Gastrocnemius medialis (tissue), 4 donors: ENCODE measurements around the gene PPP1R14C. TPM values are rescaled to one million over a fixed set of nuclear protein-coding genes. Genes with fewer than 3 reads are reported as not detected.

Experiments used
- ATAC-seq, 2 donors: fragments of 150-250 bp; one replicate each; pipeline ENCODE4 v1.9.1; 2016
- DNase-seq, 2 donors: peaks; one replicate each; pipeline ENCODE4 v3.0.0-alpha.2; 2019
- H3K27ac ChIP-seq, 4 donors: fragments of 200-600 bp; sonication (generic); 1 replicate in 1 of 4; 2 replicates in 3 of 4; pipeline ENCODE4 v1.5.1; 2016 to 2018; ENCODE audit warnings: mild to moderate bottlenecking in 2 of 4, moderate library complexity in 1 of 4
- H3K27me3 ChIP-seq, 3 donors: fragments of 200-600 bp; sonication (generic) in 2 of 3; 1 replicate in 1 of 3; 2 replicates in 2 of 3; pipeline versions ENCODE4 v1.5.1 to v1.6.0; 2016 to 2019; ENCODE audit warnings: mild to moderate bottlenecking in 1 of 3, moderate library complexity in 1 of 3
- H3K36me3 ChIP-seq, 2 donors: fragments of 200-600 bp; sonication (generic) in 1 of 2; one replicate each; pipeline ENCODE4 v1.5.1; 2017 to 2018
- H3K4me1 ChIP-seq, 2 donors: fragments of 200-600 bp; sonication (generic) in 1 of 2; one replicate each; pipeline ENCODE4 v1.5.1; 2016 to 2017; ENCODE audit warnings: mild to moderate bottlenecking in 2 of 2
- H3K4me3 ChIP-seq, 4 donors: fragments of 200-600 bp; sonication (generic) in 3 of 4; 1 replicate in 1 of 4; 2 replicates in 3 of 4; pipeline ENCODE4 v1.5.1; 2016 to 2019; ENCODE audit warnings: mild to moderate bottlenecking in 2 of 4
- H3K9me3 ChIP-seq, 3 donors: fragments of 200-600 bp; sonication (generic) in 2 of 3; 1 replicate in 1 of 3; 2 replicates in 2 of 3; pipeline ENCODE4 v1.5.1; 2016 to 2019
- CTCF ChIP-seq, 5 experiments: fragments of 450-650 bp in 3 of 5; fragments of 200-600 bp in 2 of 5; sonication (generic) in 2 of 5; IDR thresholded peaks in 4 of 5; conservative IDR thresholded peaks in 1 of 5; 1 replicate in 4 of 5; 2 replicates in 1 of 5; pipeline ENCODE4 v1.5.1; 2016 to 2019; ENCODE audit warnings: antibody characterized with exemption in 5 of 5, mild to moderate bottlenecking in 3 of 5, moderate library complexity in 3 of 5
- POLR2A ChIP-seq, 2 donors: fragments of 450-650 bp; IDR thresholded peaks; one replicate each; pipeline ENCODE4 v1.6.1; 2017; ENCODE audit warnings: antibody characterized with exemption in 2 of 2, mild to moderate bottlenecking in 2 of 2, moderate library complexity in 2 of 2
- in situ Hi-C, 4 donors: fragments of 200-750 bp; cut with MboI; loops; one replicate each; pipeline versions ENCODE4 v1.15.0 to v1.8.0; 2017; ENCODE audit warnings: low sequenced_read_pairs in 4 of 4
- intact Hi-C: fragments of 100-400 bp; cut with DNase I; formaldehyde crosslinking; loops from one replicate; pipeline ENCODE4 v1.15.1; 2023; ENCODE audit warnings: low total_unique reads
- total RNA-seq, 4 donors: library from RNA; depleted of rRNA; stranded (reverse); fragments of >200 nt; gene quantifications; one replicate each; pipeline versions ENCODE4 v1.1.0 to v1.2.3, GENCODE V29; 2016

Gene PPP1R14C
- total RNA-seq, 4 donors from 2014 or later: 14.9 to 37.0 (median 21.7) TPM

- intact Hi-C loops: no loop called here
- Histone ChIP-seq H3K27ac (peak overlapping the region; percentile 9 to 57 (median 44)), H3K9me3 (no peaks in the 10 kb centered on the region), H3K4me1 (peaks cover 13 to 32% of the 10 kb centered on the region in 2 donors), H3K27me3 (no peaks in the 10 kb centered on the region), H3K4me3 (no peak overlapping the region), H3K36me3 (no peaks in the 10 kb centered on the region)
- peak; percentile 70 to 71 for ATAC-seq
- DNase-seq: no peak
- in situ Hi-C loops: no loop called here
- no peak for TF ChIP-seq CTCF (IDR thresholded peaks at IDR 0.05 in 4 of 5, conservative IDR thresholded peaks at IDR 0.05 in 1 of 5)
- TF ChIP-seq POLR2A (IDR thresholded peaks at IDR 0.05): no peak
Observed at GRCh38 chr6:150167479-150167873, 24.6 kb downstream of the PPP1R14C start.

- in situ Hi-C loops: no loop called here
- DNase-seq: no peak
- Histone ChIP-seq H3K27ac (peak overlapping the region in 1 of 4 donors; percentile 59), H3K4me1 (peaks cover 13 to 34% of the 10 kb centered on the region in 2 donors), H3K36me3 (no peaks in the 10 kb centered on the region), H3K9me3 (no peaks in the 10 kb centered on the region), H3K4me3 (no peak overlapping the region), H3K27me3 (no peaks in the 10 kb centered on the region)
- intact Hi-C loops: no loop called here
- ATAC-seq: no peak
- TF ChIP-seq CTCF (IDR thresholded peaks at IDR 0.05 in 4 of 5, conservative IDR thresholded peaks at IDR 0.05 in 1 of 5) (no peak), POLR2A (IDR thresholded peaks at IDR 0.05) (no peak)
Observed at GRCh38 chr6:150169181-150169580, 26.3 kb downstream of the PPP1R14C start.

DNA sequence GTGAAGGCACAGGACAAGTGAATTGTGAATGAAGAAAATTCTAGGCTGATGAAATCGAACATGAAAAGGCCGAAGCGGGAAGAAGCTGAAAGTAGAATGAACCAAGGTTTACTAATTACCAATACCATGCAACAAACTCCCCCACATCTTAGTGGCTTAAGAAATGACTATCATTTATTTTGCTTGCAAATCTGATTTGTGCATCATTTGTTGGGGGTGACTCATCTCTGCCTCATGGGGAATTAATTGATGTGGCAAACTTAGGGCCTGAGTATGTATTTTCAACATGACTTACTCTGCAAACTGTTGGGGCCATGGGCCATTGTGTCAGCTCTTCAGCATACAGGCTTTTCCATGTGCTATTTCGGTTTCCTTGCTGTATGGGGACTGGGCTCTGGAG, 26.8 kb downstream of the PPP1R14C start:
- DNase-seq (no peak), ATAC-seq (no peak)
- in situ Hi-C loops (no loop called here), intact Hi-C loops (no loop called here)
- H3K4me1 ChIP-seq: peaks cover 13 to 36% of the 10 kb centered on the region in 2 donors
- no peaks in the 10 kb centered on the region for H3K36me3 ChIP-seq
- peak overlapping the region in 1 of 4 donors; percentile 59 for H3K27ac ChIP-seq
- H3K4me3 ChIP-seq: no peak overlapping the region
- TF ChIP-seq CTCF (IDR thresholded peaks at IDR 0.05 in 4 of 5, conservative IDR thresholded peaks at IDR 0.05 in 1 of 5) (no peak), POLR2A (IDR thresholded peaks at IDR 0.05) (no peak)
- H3K9me3 ChIP-seq: no peaks in the 10 kb centered on the region
- no peaks in the 10 kb centered on the region for H3K27me3 ChIP-seq

- no peaks in the 10 kb centered on the region for H3K9me3 ChIP-seq
- H3K4me1 ChIP-seq: peaks cover 29 to 52% of the 10 kb centered on the region in 2 donors
- in situ Hi-C loops (no loop called here), intact Hi-C loops (no loop called here)
- H3K4me3 ChIP-seq: no peak overlapping the region
- DNase-seq (no peak), ATAC-seq (no peak)
- H3K27me3 ChIP-seq: no peaks in the 10 kb centered on the region
- no peak overlapping the region for H3K27ac ChIP-seq
- H3K36me3 ChIP-seq: no peaks in the 10 kb centered on the region
- no peak for TF ChIP-seq CTCF (IDR thresholded peaks at IDR 0.05 in 4 of 5, conservative IDR thresholded peaks at IDR 0.05 in 1 of 5)
- no peak for TF ChIP-seq POLR2A (IDR thresholded peaks at IDR 0.05)
Observed at GRCh38 chr6:150172929-150173328, 30.1 kb downstream of the PPP1R14C start.

DNA sequence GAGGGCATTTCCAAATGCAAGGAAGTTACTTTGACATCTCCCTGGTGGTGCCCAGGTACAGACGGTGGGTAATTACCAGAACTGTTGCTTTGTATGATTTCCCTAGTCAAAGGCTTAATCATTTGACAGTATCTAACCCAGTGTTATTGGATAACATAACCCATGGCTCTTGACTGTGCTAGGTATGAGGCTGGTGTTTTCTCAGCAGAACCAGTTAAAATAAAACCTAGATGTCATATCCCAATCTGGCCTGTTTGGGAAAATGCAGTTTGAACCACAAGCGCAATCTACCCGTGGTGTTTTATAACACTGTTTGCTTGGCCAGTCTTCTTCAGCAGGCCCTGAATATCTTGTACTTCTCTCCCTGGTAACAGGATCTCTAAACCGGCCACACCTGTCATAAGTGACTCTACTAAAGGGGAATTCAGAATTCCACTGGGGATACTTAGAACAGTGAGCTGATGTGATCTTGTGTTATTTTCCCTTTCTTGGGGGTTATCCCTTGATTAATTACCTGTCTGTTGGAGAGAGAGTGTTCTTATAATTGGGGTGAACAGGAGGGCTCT, 32.8 kb downstream of the PPP1R14C start:
- Histone ChIP-seq H3K4me1 (peaks cover 29 to 53% of the 10 kb centered on the region in 2 donors), H3K4me3 (no peak overlapping the region), H3K27me3 (no peaks in the 10 kb centered on the region), H3K27ac (peak overlapping the region; percentile 63 to 76 (median 68)), H3K9me3 (no peaks in the 10 kb centered on the region), H3K36me3 (no peaks in the 10 kb centered on the region)
- no peak for TF ChIP-seq POLR2A (IDR thresholded peaks at IDR 0.05)
- DNase-seq (peak in 1 of 2 donors; percentile 42), ATAC-seq (peak; percentile 88 to 93)
- in situ Hi-C loops: no loop called here
- intact Hi-C loops: no loop called here
